ENCODE data around the gene NADK2.
A peak's percentile ranks its signal among the peaks of the same experiment; 100 is the strongest.
"Not testable (repeated sequence)": the region's sequence is repeated elsewhere in the genome, so short reads cannot be mapped to it uniquely, and the experiment has no call there.

The NADK2 gene

GRCh38 chr5:36209664-36210063 is 32.1 kb downstream of the NADK2 start:
- peak in 1 of 2 donors; percentile 60 for DNase-seq (ENCODE audit: low read depth in 2 of 2)
- TF ChIP-seq, protein P1, sequence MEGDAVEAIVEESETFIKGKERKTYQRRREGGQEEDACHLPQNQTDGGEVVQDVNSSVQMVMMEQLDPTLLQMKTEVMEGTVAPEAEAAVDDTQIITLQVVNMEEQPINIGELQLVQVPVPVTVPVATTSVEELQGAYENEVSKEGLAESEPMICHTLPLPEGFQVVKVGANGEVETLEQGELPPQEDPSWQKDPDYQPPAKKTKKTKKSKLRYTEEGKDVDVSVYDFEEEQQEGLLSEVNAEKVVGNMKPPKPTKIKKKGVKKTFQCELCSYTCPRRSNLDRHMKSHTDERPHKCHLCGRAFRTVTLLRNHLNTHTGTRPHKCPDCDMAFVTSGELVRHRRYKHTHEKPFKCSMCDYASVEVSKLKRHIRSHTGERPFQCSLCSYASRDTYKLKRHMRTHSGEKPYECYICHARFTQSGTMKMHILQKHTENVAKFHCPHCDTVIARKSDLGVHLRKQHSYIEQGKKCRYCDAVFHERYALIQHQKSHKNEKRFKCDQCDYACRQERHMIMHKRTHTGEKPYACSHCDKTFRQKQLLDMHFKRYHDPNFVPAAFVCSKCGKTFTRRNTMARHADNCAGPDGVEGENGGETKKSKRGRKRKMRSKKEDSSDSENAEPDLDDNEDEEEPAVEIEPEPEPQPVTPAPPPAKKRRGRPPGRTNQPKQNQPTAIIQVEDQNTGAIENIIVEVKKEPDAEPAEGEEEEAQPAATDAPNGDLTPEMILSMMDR (IDR thresholded peaks at IDR 0.05; ENCODE audit: low read depth, low read length): no peak
- H3K4me3 ChIP-seq (replicated peaks in 1 of 2; ENCODE audit: low read depth in 2 of 2, low read length in 2 of 2): no peak overlapping the region

- DNase-seq (ENCODE audit: low read depth in 2 of 2): no peak
- TF ChIP-seq, protein P1 (IDR thresholded peaks at IDR 0.05; ENCODE audit: low read depth, low read length): no peak
- no peak overlapping the region for H3K4me3 ChIP-seq (replicated peaks in 1 of 2; ENCODE audit: low read depth in 2 of 2, low read length in 2 of 2)
These were observed 32.9 kb downstream of the NADK2 start for GRCh38 chr5:36208786-36209185.

DNA sequence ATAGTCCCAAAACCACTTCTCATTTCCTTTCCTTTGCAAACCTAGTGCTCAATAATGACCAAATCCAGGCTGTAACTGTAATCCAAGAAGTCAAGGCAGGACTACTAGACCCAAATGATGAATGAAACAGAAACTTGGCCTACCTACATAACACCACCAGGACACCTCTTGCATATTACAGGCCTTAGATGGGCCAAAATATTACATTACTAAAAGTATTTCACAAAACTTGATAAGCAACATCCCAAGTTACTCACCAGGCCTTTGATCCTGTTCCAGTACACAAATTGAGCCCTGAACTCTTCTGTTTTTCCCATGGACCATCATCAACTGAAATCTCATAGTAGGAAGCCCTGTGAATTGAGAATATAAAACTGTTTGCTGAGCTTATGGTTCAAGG is 34.8 kb downstream of the NADK2 start:
- DNase-seq (ENCODE audit: low read depth in 2 of 2): peak in 1 of 2 donors; percentile 10
- TF ChIP-seq, protein P1 (IDR thresholded peaks at IDR 0.05; ENCODE audit: low read depth, low read length): no peak

DNA sequence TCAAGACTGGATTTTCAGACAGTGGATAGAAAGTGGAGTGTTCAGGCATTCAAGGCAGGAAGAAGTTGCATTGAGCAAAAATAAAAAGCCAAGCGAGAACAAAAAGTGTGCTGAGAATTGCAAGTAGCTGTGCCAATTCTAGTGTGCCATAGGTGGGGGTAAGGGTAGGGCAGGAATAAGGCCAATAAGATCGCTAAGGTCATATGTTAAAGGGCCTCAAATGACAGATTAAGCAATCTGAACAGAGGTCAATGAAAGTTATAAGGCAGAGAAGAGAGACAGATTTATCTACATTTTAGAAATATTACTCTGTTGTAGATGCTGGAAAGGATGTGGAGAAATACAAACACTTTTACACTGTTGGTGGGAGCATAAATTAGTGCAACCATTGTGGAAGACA is 36.4 kb downstream of the NADK2 start:
- TF ChIP-seq, protein P1 (IDR thresholded peaks at IDR 0.05; ENCODE audit: low read depth, low read length): no peak
- no peak overlapping the region for H3K4me3 ChIP-seq (replicated peaks in 1 of 2; ENCODE audit: low read depth in 2 of 2, low read length in 2 of 2)
- DNase-seq (ENCODE audit: low read depth in 2 of 2): no peak

More for the DNA sequence above, 34.8 kb downstream of the NADK2 start:
- H3K4me3 ChIP-seq (replicated peaks in 1 of 2; ENCODE audit: low read depth in 2 of 2, low read length in 2 of 2): no peak overlapping the region

DNA sequence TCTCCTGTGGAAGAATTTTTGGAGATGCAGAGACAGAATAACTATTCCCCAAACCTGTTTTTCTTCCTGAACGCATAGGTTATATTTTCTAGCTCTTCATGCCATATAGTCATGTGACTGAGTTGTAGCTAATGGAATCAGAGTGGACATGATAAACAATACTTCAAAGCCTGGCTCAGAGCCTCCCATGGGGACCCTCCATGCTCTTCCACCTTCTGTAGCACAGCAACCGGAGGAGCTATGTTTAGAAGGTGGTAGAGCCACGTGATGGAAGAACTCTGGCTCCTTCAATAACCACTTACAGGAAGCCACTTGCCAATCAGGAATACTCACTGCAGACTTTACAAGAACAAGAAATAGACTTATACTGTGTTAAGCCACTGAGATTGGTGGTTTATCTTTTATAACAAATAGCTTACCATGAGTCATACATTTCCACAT is 39.2 kb downstream of the NADK2 start:
- no peak overlapping the region for H3K4me3 ChIP-seq (replicated peaks in 1 of 2; ENCODE audit: low read depth in 2 of 2, low read length in 2 of 2)
- peak; percentile 33 to 72 for DNase-seq (ENCODE audit: low read depth in 2 of 2)
- TF ChIP-seq, protein P1 (IDR thresholded peaks at IDR 0.05; ENCODE audit: low read depth, low read length): no peak

GRCh38 chr5:36200513-36200912 is 41.2 kb downstream of the NADK2 start:
- H3K4me3 ChIP-seq (replicated peaks in 1 of 2; ENCODE audit: low read depth in 2 of 2, low read length in 2 of 2): no peak overlapping the region
- TF ChIP-seq, protein P1 (IDR thresholded peaks at IDR 0.05; ENCODE audit: low read depth, low read length): no peak
- peak; percentile 49 to 92 for DNase-seq (ENCODE audit: low read depth in 2 of 2)

DNA sequence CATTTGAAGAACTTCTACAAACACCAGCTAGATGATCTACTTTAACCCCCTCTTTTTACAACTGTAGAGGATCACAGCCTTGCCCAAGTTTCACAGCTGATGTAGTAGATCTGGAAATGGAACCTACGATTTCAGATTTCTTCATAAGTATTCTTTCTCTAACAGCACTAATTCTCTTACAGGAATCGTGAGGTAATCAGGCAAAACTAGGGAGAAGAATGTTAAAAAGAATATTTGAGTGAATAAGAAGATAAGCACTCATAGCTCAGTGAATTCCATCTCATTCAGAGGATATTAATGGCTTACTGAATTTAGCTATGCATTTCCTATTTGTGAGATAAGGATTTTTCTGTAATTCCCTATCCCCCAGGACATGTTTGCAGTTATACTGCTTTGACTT is 42.1 kb downstream of the NADK2 start:
- H3K4me3 ChIP-seq (replicated peaks in 1 of 2; ENCODE audit: low read depth in 2 of 2, low read length in 2 of 2): no peak overlapping the region
- peak; percentile 35 to 81 for DNase-seq (ENCODE audit: low read depth in 2 of 2)
- TF ChIP-seq, protein P1 (IDR thresholded peaks at IDR 0.05; ENCODE audit: low read depth, low read length): no peak

DNA sequence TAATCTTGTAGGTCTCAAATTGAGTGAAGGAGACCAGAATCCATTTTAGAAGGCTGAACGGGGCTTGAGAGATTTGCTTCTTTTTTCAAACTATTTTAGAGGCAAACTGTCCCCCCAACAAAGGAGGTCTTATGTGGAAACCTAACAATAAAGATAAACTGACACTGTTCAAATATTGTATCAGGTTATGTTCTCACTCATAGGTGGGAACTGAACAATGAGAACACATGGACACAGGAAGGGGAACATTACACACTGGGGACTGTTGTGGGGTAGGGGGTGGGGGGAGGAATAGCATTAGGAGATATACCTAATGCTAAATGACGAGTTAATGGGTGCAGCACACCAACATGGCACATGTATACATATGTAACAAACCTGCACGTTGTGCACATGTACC is 42.9 kb downstream of the NADK2 start:
- H3K4me3 ChIP-seq (replicated peaks in 1 of 2; ENCODE audit: low read depth in 2 of 2, low read length in 2 of 2); DNase-seq (ENCODE audit: low read depth in 2 of 2): not testable (repeated sequence)
